KMS-11 (cell line): ENCODE measurements around the gene NAV2.

ENCODE experiments used
- H2AFZ ChIP-seq: fragments of 200-600 bp; sonication (generic); 2 replicates; pipeline ENCODE4 v1.6.1; 2016; ENCODE audit warnings: antibody characterized with exemption, mixed run types, low read depth
- H3K27ac ChIP-seq: fragments of 200-600 bp; sonication (generic); 2 replicates; pipeline ENCODE4 v1.6.1; 2016; ENCODE audit warnings: mild to moderate bottlenecking, mixed run types
- H3K27me3 ChIP-seq: fragments of 200-600 bp; sonication (generic); 2 replicates; pipeline ENCODE4 v1.6.1; 2017; ENCODE audit warnings: mild to moderate bottlenecking, low read depth, mixed run types, moderate library complexity; ENCODE audit not compliant: insufficient read depth
- H3K36me3 ChIP-seq: fragments of 200-600 bp; sonication (generic); 2 replicates; pipeline ENCODE4 v1.6.1; 2017; ENCODE audit warnings: mild to moderate bottlenecking, mixed run types; ENCODE audit not compliant: insufficient read depth
- H3K4me1 ChIP-seq: fragments of 200-600 bp; sonication (generic); 2 replicates; pipeline ENCODE4 v1.6.1; 2016; ENCODE audit warnings: mild to moderate bottlenecking, low read depth, mixed run types; ENCODE audit not compliant: poor library complexity, severe bottlenecking
- H3K4me2 ChIP-seq: fragments of 200-600 bp; sonication (generic); 2 replicates; pipeline ENCODE4 v1.7.0; 2016; ENCODE audit warnings: mild to moderate bottlenecking, mixed run types
- H3K4me3 ChIP-seq: fragments of 200-600 bp; sonication (generic); IDR thresholded peaks from 2 replicates; pipeline ENCODE4 v1.6.1; 2017; ENCODE audit warnings: low read depth, low read length, mixed read lengths; ENCODE audit not compliant: insufficient read depth
- H3K79me2 ChIP-seq: fragments of 200-600 bp; sonication (generic); 2 replicates; pipeline ENCODE4 v1.6.1; 2016; ENCODE audit warnings: low read depth, mixed run types; ENCODE audit not compliant: insufficient read depth
- H3K9ac ChIP-seq: fragments of 200-600 bp; sonication (generic); 2 replicates; pipeline ENCODE4 v1.6.1; 2016; ENCODE audit warnings: mild to moderate bottlenecking, mixed run types
- H4K20me1 ChIP-seq: fragments of 200-600 bp; sonication (generic); 2 replicates; pipeline ENCODE4 v1.6.1; 2016; ENCODE audit warnings: mild to moderate bottlenecking, mixed run types; ENCODE audit not compliant: insufficient read depth
- TF ChIP-seq, protein P1 (sequence below): fragments of 200-600 bp; sonication (generic); conservative IDR thresholded peaks from 2 replicates; pipeline ENCODE4 v1.6.1; 2017; ENCODE audit warnings: low read depth, mild to moderate bottlenecking, antibody characterized with exemption, low read length, moderate library complexity, mixed read lengths

Gene NAV2

DNA sequence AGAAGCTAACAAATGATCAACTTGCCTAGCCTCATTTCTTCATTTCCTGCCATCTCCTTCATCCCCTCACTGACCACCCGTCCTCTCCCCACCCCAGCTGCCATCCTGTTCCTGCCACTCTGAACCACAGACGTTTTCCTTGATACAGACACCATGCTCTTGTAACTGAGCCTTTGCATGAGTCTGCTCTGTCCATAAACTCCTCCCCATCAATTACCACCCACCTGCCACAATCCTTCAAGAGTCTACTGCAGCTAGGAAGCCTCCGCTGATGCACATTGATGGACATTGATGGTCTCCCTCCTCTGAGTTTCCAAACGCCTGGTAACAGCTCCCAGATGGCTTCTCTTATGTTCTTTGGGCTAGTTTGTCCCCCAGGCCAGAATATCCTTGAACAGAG lies 253.8 kb downstream of the NAV2 start:
- H3K27me3 ChIP-seq = no peaks in the 10 kb centered on the region
- no peaks in the 10 kb centered on the region for H3K36me3 ChIP-seq
- no peak overlapping the region for H2AFZ ChIP-seq
- no peak overlapping the region for H3K4me3 ChIP-seq
- TF ChIP-seq, protein P1, sequence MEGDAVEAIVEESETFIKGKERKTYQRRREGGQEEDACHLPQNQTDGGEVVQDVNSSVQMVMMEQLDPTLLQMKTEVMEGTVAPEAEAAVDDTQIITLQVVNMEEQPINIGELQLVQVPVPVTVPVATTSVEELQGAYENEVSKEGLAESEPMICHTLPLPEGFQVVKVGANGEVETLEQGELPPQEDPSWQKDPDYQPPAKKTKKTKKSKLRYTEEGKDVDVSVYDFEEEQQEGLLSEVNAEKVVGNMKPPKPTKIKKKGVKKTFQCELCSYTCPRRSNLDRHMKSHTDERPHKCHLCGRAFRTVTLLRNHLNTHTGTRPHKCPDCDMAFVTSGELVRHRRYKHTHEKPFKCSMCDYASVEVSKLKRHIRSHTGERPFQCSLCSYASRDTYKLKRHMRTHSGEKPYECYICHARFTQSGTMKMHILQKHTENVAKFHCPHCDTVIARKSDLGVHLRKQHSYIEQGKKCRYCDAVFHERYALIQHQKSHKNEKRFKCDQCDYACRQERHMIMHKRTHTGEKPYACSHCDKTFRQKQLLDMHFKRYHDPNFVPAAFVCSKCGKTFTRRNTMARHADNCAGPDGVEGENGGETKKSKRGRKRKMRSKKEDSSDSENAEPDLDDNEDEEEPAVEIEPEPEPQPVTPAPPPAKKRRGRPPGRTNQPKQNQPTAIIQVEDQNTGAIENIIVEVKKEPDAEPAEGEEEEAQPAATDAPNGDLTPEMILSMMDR = no peak
- H3K4me1 ChIP-seq = peaks cover 31% of the 10 kb centered on the region
- H3K4me2 ChIP-seq = no peak overlapping the region
- H3K9ac ChIP-seq = no peak overlapping the region
- H4K20me1 ChIP-seq = no peaks in the 10 kb centered on the region; the same call in 1 of the 2 replicates
- H3K27ac ChIP-seq = no peak overlapping the region
- no peaks in the 10 kb centered on the region for H3K79me2 ChIP-seq

- H3K27ac ChIP-seq = no peak overlapping the region
- no peak overlapping the region for H3K4me3 ChIP-seq
- H2AFZ ChIP-seq = no peak overlapping the region
- H3K9ac ChIP-seq = no peak overlapping the region
- no peaks in the 10 kb centered on the region; the same call in 1 of the 2 replicates for H4K20me1 ChIP-seq
- no peak overlapping the region for H3K4me2 ChIP-seq
- H3K36me3 ChIP-seq = no peaks in the 10 kb centered on the region
- H3K27me3 ChIP-seq = no peaks in the 10 kb centered on the region
- H3K79me2 ChIP-seq = no peaks in the 10 kb centered on the region
- peaks cover 33% of the 10 kb centered on the region for H3K4me1 ChIP-seq
- TF ChIP-seq, protein P1 = no peak
Measured at GRCh38 chr11:19966927-19967326, 254.3 kb downstream of the NAV2 start.

GRCh38 chr11:19967787-19968186 lies 255.2 kb downstream of the NAV2 start:
- Histone ChIP-seq H3K27me3 (no peaks in the 10 kb centered on the region), H3K79me2 (no peaks in the 10 kb centered on the region), H3K4me1 (peaks cover 33% of the 10 kb centered on the region), H2AFZ (no peak overlapping the region), H3K36me3 (no peaks in the 10 kb centered on the region), H3K27ac (no peak overlapping the region), H3K9ac (no peak overlapping the region), H4K20me1 (no peaks in the 10 kb centered on the region; the same call in 1 of the 2 replicates), H3K4me3 (no peak overlapping the region), H3K4me2 (no peak overlapping the region)
- TF ChIP-seq, protein P1 = no peak

DNA sequence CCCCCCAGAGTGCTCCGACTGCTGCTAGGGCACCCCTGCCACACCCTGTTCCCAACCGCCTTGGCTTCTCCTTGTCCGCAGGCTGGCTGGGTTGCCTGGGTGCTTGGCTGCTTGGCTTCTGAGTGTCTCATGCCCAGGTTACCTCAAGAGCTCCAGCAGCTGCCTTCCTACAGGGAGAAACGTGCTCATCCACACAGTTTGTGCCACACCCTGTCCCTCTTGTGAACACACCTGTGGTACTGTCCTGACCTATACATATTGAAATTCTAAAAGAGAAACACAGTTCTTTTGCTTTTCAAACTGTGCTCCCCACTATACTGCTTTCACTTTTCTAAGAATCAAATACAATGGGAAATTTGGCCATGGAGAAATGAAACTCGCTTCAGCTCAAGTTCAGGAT lies 256.2 kb downstream of the NAV2 start:
- TF ChIP-seq, protein P1 = no peak
- H3K4me1 ChIP-seq = peaks cover 33% of the 10 kb centered on the region
- H3K4me2 ChIP-seq = peak overlapping the region; percentile 52
- no peaks in the 10 kb centered on the region for H3K27me3 ChIP-seq
- no peak overlapping the region for H2AFZ ChIP-seq
- H3K27ac ChIP-seq = no peak overlapping the region
- no peaks in the 10 kb centered on the region for H3K79me2 ChIP-seq
- H3K9ac ChIP-seq = no peak overlapping the region
- no peaks in the 10 kb centered on the region for H3K36me3 ChIP-seq
- no peak overlapping the region for H3K4me3 ChIP-seq
- no peaks in the 10 kb centered on the region; the same call in 1 of the 2 replicates for H4K20me1 ChIP-seq
